CD4-positive, alpha-beta T cell treated with Interleukin-4 for 4 hours (primary cell): ENCODE data around the gene RNF220.

ENCODE experiments used
- DNase-seq: peaks from one replicate; pipeline ENCODE4 v3.0.0-alpha.2; 2020

The RNF220 gene

DNA sequence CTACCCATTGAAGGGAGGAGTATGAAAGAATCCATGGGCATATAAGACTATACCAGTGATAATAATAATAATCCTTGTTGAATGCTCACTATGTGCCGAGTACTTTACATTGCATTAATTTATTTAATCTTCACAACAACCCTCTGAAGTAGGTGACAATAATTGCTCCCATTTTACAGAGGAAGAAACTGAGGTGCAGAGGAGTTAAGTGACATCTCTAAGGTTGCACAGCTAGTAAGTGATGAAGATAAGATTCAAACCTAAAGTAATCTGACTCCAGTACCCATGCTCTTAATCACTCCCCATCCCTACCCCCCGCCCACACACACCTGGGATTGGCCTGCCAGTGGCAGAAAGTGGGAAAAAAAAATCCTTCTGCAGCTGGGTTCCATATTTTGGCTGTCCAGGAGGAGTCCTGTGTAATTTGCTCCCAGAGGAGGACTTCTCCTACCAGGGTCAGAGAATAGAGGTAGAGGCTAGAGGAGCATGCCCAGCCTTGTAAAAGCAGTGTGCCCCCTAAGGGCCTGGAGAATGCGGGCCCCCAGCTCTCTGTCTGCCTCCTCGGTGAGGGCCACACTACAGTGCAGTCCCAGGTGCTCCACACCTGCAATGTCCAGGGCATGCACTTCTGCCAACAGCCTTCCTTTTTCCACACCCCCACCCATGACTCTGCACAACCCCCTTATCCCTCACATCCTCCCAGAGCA is 211.4 kb downstream of the RNF220 start:
- DNase-seq = no peak

- DNase-seq = no peak
Observed at GRCh38 chr1:44616991-44617702, 212.1 kb downstream of the RNF220 start.

DNA sequence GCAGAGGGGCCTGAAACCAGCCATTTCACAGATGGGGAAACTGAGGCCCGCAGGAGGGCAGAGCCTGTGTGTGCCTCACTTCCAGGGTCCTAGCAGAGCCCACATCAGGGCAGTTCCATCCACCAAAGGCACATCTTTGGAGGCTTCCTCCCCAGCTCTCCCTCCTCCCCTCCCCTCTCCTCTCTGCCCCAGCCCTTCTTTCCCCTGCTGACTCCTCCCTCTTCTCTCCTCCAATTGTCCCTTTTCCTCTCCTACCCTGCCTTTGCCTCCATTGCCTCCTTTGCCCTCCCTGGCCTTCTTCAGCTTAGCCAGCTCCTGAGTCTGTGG is 212.6 kb downstream of the RNF220 start:
- no peak for DNase-seq

GRCh38 chr1:44619261-44619900 is 214.3 kb downstream of the RNF220 start:
- DNase-seq = no peak

- DNase-seq = no peak
Observed at GRCh38 chr1:44620072-44620471, 215.0 kb downstream of the RNF220 start.

DNA sequence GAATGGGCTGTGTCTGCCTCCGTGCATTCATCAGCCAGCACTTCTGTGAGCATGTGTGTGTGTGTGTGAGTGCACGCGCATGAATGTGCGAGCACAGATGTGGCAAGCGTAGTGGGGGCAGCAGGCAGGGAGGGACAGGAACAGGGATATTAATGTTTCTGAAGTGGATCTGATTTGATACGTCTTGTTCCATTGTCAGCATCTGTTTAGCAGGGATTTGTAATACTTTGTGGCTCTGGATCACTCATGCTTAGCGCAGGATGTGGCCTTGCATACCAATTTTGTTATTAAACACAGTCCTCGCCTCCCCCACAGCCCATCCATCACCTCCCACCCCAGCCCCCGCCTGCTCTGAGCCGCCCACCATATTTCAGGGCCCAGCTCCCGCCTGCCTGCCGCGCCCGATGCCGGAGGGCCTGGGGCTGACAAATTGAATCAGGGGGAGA is 216.8 kb downstream of the RNF220 start:
- DNase-seq = no peak

DNA sequence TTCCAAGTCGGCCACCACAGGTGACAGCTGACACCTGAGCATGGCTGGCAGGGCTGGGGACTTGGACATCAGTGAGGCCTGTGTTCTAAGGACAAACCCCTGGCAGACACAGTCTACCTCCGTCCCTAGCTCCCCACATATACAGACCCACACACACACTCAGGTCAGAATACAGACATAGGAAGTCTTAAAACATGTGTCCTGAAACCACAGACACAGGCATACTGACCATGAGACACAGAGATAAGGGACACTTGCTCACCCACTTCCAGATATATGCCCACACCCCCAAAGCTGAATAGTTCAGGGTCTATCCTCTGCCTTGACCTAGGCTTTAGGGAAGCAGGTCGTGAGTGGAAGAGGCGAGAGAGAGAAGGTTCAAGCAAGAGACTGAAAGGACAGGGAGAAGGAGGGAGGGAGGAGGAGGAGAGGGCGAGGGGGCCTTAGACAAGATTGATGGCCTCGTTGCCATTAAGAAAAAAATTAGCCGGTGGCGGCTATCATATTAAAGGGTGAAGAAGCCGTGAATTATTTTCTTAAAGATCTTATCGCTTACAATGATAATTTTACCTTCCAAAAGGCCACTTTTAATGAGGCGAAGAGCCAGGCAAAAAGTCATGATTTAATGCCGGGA is 219.3 kb downstream of the RNF220 start:
- no peak for DNase-seq

- no peak for DNase-seq
Observed at GRCh38 chr1:44625348-44625747, 220.3 kb downstream of the RNF220 start.

- no peak for DNase-seq
Observed at GRCh38 chr1:44628962-44629756, 224.1 kb downstream of the RNF220 start.

DNA sequence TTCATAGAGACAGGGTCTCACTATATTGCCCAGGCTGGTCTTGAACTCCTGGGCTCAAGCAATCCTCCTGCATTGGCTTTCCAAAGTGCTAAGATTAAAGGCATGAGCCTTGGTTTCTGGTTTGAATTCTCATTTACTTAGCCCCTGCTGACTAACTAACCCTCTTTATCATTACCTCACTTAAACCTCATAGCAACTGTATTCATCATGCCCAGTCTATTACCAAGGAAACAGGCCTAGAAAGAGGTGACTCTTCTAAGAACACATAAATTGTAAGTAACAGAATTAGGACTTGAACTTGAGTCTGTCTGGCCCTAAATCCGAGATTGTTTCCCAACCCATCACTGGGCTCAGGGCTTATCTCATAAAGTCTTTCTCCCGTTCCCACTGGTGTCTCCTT is 225.1 kb downstream of the RNF220 start:
- no peak for DNase-seq

- DNase-seq = no peak
Observed at GRCh38 chr1:44631333-44631646, 226.2 kb downstream of the RNF220 start.

GRCh38 chr1:44631647-44632539 is 226.8 kb downstream of the RNF220 start:
- peak; percentile 87 for DNase-seq

DNA sequence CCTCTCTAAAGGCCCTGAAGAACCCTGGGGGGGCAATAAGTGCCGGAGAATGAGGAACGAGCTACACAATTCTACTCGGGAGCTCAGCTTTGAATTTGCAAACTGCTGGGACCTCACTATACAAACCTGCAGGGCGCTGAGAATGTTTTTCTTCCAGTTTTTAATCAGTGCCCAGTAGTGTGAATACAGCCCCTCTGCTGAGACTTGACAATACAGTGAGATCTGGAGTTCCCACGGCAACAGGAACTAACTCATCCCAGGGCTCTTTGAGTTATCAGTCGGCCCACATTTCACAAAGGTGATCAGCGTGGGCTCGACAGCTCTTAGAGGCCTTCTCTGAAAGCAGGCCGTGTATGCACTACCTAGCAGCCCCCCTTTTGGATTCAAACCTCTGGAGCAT is 227.5 kb downstream of the RNF220 start:
- DNase-seq = peak; percentile 0

- no peak for DNase-seq
Observed at GRCh38 chr1:44634606-44635189, 229.6 kb downstream of the RNF220 start.

DNA sequence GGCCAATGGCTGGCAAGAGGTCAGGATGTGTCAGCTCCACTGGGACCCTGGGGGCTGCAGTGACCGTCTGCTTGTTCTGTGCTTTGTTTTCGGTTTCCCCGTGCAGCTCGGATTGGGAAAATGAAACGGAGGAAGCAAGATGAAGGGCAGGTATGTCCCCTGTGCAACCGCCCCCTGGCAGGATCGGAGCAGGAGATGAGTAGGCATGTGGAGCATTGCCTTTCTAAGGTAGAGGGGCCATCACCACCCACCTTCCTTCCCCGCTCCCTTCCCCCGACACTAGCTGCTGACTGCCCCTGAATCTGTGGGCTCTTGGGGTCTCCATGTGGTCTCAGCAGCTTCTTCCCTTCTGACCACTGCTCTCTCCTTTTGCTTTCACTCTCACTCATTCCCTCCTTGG is 230.4 kb downstream of the RNF220 start:
- no peak for DNase-seq

DNA sequence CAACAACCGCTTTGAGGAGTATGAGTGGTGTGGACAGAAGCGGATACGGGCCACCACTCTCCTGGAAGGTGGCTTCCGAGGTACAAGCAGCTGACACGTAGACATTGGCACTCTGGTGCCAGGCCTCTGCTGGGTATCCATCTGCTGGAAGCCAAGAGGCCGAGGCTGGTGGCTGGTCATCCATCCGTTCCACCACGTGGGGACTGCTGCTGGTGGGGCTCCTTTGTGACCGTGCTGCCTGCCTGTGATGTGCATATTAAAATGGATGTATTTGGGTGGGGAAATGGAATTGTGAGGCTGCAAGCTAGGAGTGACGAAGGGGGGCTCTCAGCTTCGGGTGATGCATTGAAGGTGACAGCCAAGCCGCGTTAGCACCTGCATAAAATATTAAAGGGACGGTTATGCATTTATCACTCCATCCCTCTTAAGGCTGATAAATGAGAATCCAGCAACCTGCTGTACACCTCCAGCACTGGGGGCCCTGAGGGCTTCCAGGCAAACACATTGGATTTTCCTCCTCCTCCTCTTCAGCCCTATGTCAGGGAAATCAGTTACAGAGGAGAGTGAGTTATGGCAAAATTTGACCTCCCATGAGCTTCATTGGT is 231.1 kb downstream of the RNF220 start:
- DNase-seq = no peak

DNA sequence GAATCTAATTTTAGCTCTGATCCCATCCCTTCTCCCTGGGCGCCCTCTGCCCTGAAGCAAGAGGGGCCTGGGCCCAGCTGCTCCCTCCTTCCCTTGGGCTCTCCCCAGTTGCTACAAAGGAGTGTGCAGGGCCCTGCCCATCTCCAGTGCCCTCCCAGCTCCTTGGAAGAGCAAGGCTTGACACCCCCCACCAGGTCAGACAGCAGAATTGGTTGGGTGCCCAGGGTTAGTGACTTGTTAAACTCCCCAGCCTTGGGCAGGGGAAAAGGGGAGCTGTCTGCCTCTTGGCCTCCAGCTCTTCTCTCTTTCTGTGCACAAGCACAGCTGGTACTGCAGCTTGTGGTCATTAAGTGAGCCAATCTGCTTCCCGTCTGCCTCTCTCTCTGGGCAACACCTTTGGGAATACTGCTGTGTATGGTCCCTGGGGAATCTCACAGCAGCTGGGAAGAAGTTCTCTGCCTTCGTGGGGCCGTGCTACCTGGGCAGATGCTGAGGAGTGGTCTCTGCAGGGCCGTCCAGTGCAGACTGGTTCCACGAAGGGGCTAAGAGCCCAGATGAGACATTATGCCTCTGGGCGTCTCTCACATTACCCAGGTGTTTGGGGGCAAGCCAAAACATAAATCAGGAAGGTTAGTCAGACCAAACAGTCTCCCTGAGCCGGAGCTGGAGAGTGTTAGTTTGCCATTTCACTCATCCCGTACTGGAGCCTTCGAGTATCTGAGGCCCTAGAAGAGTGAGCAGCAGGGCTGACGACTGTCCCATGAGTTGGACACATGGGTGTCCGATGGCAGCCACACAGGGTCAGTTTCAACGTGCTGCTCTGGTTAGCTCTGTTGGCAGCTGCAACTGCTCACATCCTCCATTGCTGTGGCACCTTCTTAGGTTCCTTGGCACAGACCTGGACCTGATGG is 231.9 kb downstream of the RNF220 start:
- no peak for DNase-seq

DNA sequence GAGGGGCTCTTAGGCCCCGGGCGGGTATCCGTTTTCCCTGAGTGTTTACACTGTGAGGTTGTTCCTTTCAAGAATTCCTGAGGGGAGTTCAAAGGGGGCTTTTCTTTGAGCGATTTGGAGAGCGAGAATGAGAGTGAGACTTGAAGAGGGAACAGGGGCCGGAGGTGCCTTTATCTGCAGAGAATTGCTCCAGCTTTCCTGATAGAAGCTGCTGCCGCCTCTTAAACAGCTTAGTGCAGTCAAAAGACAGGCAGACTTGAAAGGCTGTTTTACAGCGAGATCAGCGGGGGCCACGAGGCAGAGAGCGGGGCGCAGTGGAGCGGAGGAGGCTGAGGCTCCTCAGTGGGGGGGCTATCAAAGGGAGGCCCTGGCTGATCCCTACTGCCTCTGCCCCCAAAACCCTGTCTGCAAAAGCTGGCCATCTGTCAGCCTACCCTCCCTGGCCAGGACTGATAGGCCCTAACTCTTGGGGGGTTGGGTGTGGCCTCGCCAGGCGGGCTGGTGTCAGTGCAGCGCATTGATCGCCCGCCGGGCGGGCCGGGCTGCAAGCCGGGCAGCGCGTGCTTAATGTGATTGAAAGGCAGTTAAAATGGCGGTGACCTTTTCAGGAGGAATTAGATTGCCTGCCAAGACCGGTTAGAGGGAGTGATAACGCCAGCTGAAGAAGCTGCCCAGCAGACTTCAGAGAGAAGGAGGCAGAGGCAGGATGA is 232.8 kb downstream of the RNF220 start:
- DNase-seq = no peak

- DNase-seq = no peak
Observed at GRCh38 chr1:44640200-44640853, 235.3 kb downstream of the RNF220 start.
